K562 (cell line): ENCODE results near the gene LRRC61. TPM values are rescaled to one million over a fixed set of nuclear protein-coding genes. Genes with fewer than 3 reads are reported as not detected.

Source experiments
- CAMTA2 ChIP-seq: fragments of 250-450 bp; sonication (Bioruptor Pico); conservative IDR thresholded peaks from 2 replicates; pipeline ENCODE4 v1.5.1; 2022
- HMG20A ChIP-seq: fragments of 450-650 bp; formaldehyde crosslinking; conservative IDR thresholded peaks from 2 replicates; pipeline ENCODE4 v1.4.0; 2020; ENCODE audit warnings: mild to moderate bottlenecking, mixed read lengths
- LCOR ChIP-seq: sonication (generic); formaldehyde crosslinking; IDR thresholded peaks from 2 replicates; pipeline ENCODE4 v1.8.0; 2022; ENCODE audit warnings: mild to moderate bottlenecking, missing genetic modification reagents
- MAZ ChIP-seq, 2 experiments: fragments of 450-650 bp in 1 of 2; sonication (generic) in 1 of 2; formaldehyde crosslinking; IDR thresholded peaks in 1 of 2; conservative IDR thresholded peaks in 1 of 2; 2 replicates each; pipeline versions ENCODE4 v1.4.0 to v1.5.0; 2020; ENCODE audit warnings: mild to moderate bottlenecking in 1 of 2, missing genetic modification reagents in 1 of 2
- NR3C1 ChIP-seq: sonication (generic); formaldehyde crosslinking; IDR thresholded peaks from 2 replicates; pipeline ENCODE4 v1.8.1; 2022; ENCODE audit warnings: missing genetic modification reagents
- RBM14 ChIP-seq: fragments of 200-400 bp; formaldehyde crosslinking; IDR thresholded peaks from 2 replicates; pipeline ENCODE4 v1.6.1; 2018; ENCODE audit warnings: low read depth, mild to moderate bottlenecking, low read length, moderate library complexity, borderline replicate concordance; ENCODE audit not compliant: insufficient read depth
- SOX6 ChIP-seq: fragments of 450-650 bp; IDR thresholded peaks from 2 replicates; pipeline ENCODE4 v1.6.1; 2014; ENCODE audit warnings: mild to moderate bottlenecking
- ZNF143 ChIP-seq: sonication (generic); formaldehyde crosslinking; IDR thresholded peaks from 2 replicates; pipeline ENCODE4 v1.9.0; 2022; ENCODE audit warnings: mild to moderate bottlenecking, missing genetic modification reagents
- ZNF212 ChIP-seq: fragments of 450-650 bp; formaldehyde crosslinking; IDR thresholded peaks from 2 replicates; pipeline ENCODE4 v1.4.0; 2020; ENCODE audit warnings: mild to moderate bottlenecking
- ZNF263 ChIP-seq: sonication (generic); formaldehyde crosslinking; IDR thresholded peaks from 2 replicates; pipeline ENCODE4 v1.8.0; 2022; ENCODE audit warnings: mild to moderate bottlenecking, missing genetic modification reagents, borderline replicate concordance
- ZNF444 ChIP-seq: fragments of 250-450 bp; sonication (Bioruptor Pico); IDR thresholded peaks from 2 replicates; pipeline ENCODE4 v1.4.0; 2020; ENCODE audit warnings: mild to moderate bottlenecking, moderate library complexity
- ZNF586 ChIP-seq: fragments of 450-650 bp; formaldehyde crosslinking; conservative IDR thresholded peaks from 2 replicates; pipeline ENCODE4 v1.4.0; 2020; ENCODE audit warnings: mild to moderate bottlenecking, moderate library complexity
- ZNF76 ChIP-seq: fragments of 250-450 bp; sonication (Bioruptor Pico); IDR thresholded peaks from 2 replicates; pipeline ENCODE4 v1.4.0; 2020; ENCODE audit warnings: mild to moderate bottlenecking, moderate library complexity, borderline replicate concordance
- ZSCAN32 ChIP-seq: fragments of 450-650 bp; formaldehyde crosslinking; IDR thresholded peaks from 2 replicates; pipeline ENCODE4 v1.4.0; 2020; ENCODE audit warnings: mild to moderate bottlenecking, moderate library complexity
- polyA plus RNA-seq, 8 experiments: library from polyadenylated mRNA; depleted of rRNA in 4 of 8; stranded (reverse) in 5 of 8; unstranded in 3 of 8; fragments of >200 nt; fragmentation: Nextera tagmentation in 2 of 8; fragmentation: Illumina TruSeq in 1 of 8; extraction: Ambion mirVana in 2 of 8; extraction: Trizol in 1 of 8; gene quantifications; 2 replicates each; pipeline versions ENCODE4 v1.2.1 to v1.2.3, GENCODE V29; 2011 to 2014; ENCODE audit warnings: inconsistent platforms in 1 of 8, missing spikeins in 1 of 8
- total RNA-seq, 7 experiments: library from RNA; depleted of rRNA in 6 of 7; stranded (reverse); fragments of >200 nt in 6 of 7; fragmentation: Illumina TruSeq in 2 of 7; extraction: Trizol in 2 of 7; gene quantifications; 2 replicates each; pipeline versions ENCODE4 v1.2.1 to v1.2.3, GENCODE V29; 2011 to 2021; ENCODE audit warnings: low replicate concordance in 1 of 7
- TF ChIP-seq, protein P1 (sequence below): IDR thresholded peaks from 3 replicates; pipeline ENCODE4 v1.6.1; 2011; ENCODE audit warnings: borderline replicate concordance, mild to moderate bottlenecking; ENCODE audit not compliant: insufficient read length, insufficient read depth
- TF ChIP-seq, protein P2 (sequence below): fragments of 450-650 bp; IDR thresholded peaks from 2 replicates; pipeline ENCODE4 v1.6.1; 2018; ENCODE audit warnings: mild to moderate bottlenecking, low read depth; ENCODE audit not compliant: partially characterized antibody
- TF ChIP-seq, protein P3 (sequence below): fragments of 250-450 bp; sonication (Bioruptor Pico); IDR thresholded peaks from 2 replicates; pipeline ENCODE4 v1.5.0; 2022; ENCODE audit warnings: mild to moderate bottlenecking
- TF ChIP-seq, protein P4 (sequence below): sonication (generic); formaldehyde crosslinking; IDR thresholded peaks from 2 replicates; pipeline ENCODE4 v1.5.0; 2020; ENCODE audit warnings: missing genetic modification reagents
- TF ChIP-seq, protein P5 (sequence below): sonication (generic); formaldehyde crosslinking; IDR thresholded peaks from 2 replicates; pipeline ENCODE4 v1.8.0; 2022; ENCODE audit warnings: missing genetic modification reagents, mild to moderate bottlenecking, borderline replicate concordance

The LRRC61 gene
- total and polyA plus RNA-seq, 9 of the 15 experiments (the other 6 are each of a cell fraction or from before 2014, with no cell fraction given) = 1.3 to 55.2 (median 35.2) TPM

DNA sequence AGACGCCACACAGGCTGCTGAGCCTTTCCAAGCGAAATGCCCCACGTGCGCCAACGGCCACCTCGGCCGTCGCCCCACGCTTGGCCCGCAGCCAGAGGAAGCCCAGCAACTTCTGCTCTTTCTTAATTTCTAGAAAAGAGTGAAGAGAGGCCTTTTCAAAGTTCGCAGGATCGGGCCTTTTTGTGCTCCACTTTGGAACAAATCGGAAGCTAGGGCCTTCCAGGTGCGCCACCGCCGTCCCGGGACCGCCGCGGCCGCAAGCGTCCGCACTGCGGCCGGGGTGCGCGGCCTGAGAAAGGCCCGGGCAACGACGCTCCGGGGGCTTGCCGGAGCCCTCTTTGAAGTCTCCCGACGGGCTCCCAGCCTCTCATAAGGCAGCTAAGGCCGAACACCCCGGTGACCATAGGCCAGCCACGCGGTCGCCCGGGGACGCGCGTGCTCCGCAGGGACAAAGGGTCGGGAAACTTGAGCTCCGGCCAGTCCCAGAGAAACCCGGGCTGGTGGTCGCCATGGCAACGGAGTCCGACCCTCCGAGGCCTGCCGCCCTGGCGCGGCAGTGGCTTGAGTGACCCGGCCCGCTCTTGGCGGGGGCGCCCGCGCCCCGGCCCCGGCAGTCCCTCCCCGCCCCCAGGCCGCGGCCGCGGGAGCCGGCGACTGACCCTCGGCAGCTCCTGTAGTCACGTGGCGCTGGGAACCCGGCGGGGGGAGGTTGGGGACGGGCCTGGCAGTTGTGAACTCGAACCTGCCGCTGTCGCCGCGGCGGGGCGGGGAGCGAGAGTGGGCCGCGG, 45.1 kb downstream of the LRRC61 start, which contains the start of gene REPIN1 (continued):
- TF ChIP-seq, protein P1, sequence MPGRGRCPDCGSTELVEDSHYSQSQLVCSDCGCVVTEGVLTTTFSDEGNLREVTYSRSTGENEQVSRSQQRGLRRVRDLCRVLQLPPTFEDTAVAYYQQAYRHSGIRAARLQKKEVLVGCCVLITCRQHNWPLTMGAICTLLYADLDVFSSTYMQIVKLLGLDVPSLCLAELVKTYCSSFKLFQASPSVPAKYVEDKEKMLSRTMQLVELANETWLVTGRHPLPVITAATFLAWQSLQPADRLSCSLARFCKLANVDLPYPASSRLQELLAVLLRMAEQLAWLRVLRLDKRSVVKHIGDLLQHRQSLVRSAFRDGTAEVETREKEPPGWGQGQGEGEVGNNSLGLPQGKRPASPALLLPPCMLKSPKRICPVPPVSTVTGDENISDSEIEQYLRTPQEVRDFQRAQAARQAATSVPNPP = no peak
- TF ChIP-seq SOX6 = peak; percentile 56
- TF ChIP-seq CAMTA2 = no peak
- TF ChIP-seq ZNF586 (CRISPR knock-in tag) = peak; percentile 42; the same call in 1 of the 2 replicates
- TF ChIP-seq LCOR (CRISPR knock-in tag) = peak; percentile 95
- TF ChIP-seq, protein P2, sequence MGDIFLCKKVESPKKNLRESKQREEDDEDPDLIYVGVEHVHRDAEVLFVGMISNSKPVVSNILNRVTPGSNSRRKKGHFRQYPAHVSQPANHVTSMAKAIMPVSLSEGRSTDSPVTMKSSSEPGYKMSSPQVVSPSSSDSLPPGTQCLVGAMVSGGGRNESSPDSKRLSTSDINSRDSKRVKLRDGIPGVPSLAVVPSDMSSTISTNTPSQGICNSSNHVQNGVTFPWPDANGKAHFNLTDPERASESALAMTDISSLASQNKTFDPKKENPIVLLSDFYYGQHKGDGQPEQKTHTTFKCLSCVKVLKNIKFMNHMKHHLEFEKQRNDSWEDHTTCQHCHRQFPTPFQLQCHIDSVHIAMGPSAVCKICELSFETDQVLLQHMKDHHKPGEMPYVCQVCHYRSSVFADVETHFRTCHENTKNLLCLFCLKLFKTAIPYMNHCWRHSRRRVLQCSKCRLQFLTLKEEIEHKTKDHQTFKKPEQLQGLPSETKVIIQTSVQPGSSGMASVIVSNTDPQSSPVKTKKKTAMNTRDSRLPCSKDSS = no peak
- TF ChIP-seq, protein P3, sequence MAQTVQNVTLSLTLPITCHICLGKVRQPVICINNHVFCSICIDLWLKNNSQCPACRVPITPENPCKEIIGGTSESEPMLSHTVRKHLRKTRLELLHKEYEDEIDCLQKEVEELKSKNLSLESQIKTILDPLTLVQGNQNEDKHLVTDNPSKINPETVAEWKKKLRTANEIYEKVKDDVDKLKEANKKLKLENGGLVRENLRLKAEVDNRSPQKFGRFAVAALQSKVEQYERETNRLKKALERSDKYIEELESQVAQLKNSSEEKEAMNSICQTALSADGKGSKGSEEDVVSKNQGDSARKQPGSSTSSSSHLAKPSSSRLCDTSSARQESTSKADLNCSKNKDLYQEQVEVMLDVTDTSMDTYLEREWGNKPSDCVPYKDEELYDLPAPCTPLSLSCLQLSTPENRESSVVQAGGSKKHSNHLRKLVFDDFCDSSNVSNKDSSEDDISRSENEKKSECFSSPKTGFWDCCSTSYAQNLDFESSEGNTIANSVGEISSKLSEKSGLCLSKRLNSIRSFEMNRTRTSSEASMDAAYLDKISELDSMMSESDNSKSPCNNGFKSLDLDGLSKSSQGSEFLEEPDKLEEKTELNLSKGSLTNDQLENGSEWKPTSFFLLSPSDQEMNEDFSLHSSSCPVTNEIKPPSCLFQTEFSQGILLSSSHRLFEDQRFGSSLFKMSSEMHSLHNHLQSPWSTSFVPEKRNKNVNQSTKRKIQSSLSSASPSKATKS = no peak
- peak; percentile 3; the same call in 1 of the 2 replicates for TF ChIP-seq ZSCAN32 (CRISPR knock-in tag)
- TF ChIP-seq NR3C1 (CRISPR knock-in tag) = peak; percentile 89
- TF ChIP-seq, protein P4, sequence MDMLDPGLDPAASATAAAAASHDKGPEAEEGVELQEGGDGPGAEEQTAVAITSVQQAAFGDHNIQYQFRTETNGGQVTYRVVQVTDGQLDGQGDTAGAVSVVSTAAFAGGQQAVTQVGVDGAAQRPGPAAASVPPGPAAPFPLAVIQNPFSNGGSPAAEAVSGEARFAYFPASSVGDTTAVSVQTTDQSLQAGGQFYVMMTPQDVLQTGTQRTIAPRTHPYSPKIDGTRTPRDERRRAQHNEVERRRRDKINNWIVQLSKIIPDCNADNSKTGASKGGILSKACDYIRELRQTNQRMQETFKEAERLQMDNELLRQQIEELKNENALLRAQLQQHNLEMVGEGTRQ (CRISPR knock-in tag) = peak; percentile 96
- 0 out of 2 replicates have a peak, but pooled peaks have one; percentile 38 for TF ChIP-seq ZNF444 (CRISPR knock-in tag)
- peak; percentile 90; the same call in 1 of the 2 replicates for TF ChIP-seq ZNF76 (CRISPR knock-in tag)
- TF ChIP-seq ZNF263 (CRISPR knock-in tag) = 0 out of 2 replicates have a peak, but pooled peaks have one; percentile 65
- 0 out of 2 replicates have a peak, but pooled peaks have one; percentile 12 for TF ChIP-seq HMG20A (CRISPR knock-in tag)
- TF ChIP-seq ZNF143 (CRISPR knock-in tag) = peak; percentile 31; the same call in 1 of the 2 replicates
- 0 out of 2 replicates have a peak, but pooled peaks have one; percentile 94 for TF ChIP-seq RBM14
- TF ChIP-seq, protein P5, sequence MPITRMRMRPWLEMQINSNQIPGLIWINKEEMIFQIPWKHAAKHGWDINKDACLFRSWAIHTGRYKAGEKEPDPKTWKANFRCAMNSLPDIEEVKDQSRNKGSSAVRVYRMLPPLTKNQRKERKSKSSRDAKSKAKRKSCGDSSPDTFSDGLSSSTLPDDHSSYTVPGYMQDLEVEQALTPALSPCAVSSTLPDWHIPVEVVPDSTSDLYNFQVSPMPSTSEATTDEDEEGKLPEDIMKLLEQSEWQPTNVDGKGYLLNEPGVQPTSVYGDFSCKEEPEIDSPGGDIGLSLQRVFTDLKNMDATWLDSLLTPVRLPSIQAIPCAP (CRISPR knock-in tag) = 0 out of 2 replicates have a peak, but pooled peaks have one; percentile 48
- 0 out of 2 replicates have a peak, but pooled peaks have one; percentile 45 for TF ChIP-seq ZNF212 (CRISPR knock-in tag)
- TF ChIP-seq MAZ (CRISPR knock-in tag; conservative IDR thresholded peaks at IDR 0.05 in 1 of 2, IDR thresholded peaks at IDR 0.05 in 1 of 2) = peak; percentile 73 to 98
